Stimulated activated CD8-positive, alpha-beta memory T cell treated with anti-CD3 and anti-CD28 coated beads, Interleukin-15, amount 100 ng/mL, for 48 hours (primary cell): ENCODE results near the gene UBAC1.
"Not testable (repeated sequence)": the region's sequence is repeated elsewhere in the genome, so short reads cannot be mapped to it uniquely, and the experiment has no call there.

Experiments used
- DNase-seq, 2 donors: peaks; one replicate each; pipeline ENCODE4 v3.0.0-alpha.2; 2020; ENCODE audit warnings: low read depth in 2 of 2

UBAC1 gene

GRCh38 chr9:135978642-135979546, 17.7 kb upstream of the UBAC1 start:
- DNase-seq, result no peak

DNA sequence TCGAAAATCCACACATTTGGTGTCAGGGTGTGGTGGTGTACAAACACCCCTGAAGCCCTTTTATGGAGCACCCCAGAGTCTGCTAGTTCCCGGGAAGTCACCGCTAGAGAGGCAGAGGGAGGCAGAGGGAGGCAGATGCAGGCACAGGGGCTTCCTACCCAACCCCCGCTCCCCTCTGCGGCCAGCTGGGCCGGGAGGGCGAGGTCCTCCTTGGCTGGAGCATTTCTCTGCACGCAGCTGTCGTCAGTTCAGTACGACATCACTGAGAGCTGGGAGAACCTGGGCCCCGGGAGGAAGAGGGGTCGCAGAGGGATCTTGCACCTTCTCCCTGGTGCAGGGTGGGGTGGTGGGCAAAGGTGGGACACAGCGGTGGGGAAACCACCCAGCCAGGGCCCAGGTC, 15.8 kb upstream of the UBAC1 start:
- no peak for DNase-seq

GRCh38 chr9:135976531-135976930, 15.4 kb upstream of the UBAC1 start:
- no peak for DNase-seq

GRCh38 chr9:135975834-135976233, 14.7 kb upstream of the UBAC1 start:
- DNase-seq, result no peak

- no peak for DNase-seq
These were observed 13.0 kb upstream of the UBAC1 start for GRCh38 chr9:135974220-135974573.

GRCh38 chr9:135973277-135974219, 12.4 kb upstream of the UBAC1 start:
- no peak for DNase-seq

GRCh38 chr9:135971892-135972291, 10.7 kb upstream of the UBAC1 start:
- DNase-seq, result no peak

DNA sequence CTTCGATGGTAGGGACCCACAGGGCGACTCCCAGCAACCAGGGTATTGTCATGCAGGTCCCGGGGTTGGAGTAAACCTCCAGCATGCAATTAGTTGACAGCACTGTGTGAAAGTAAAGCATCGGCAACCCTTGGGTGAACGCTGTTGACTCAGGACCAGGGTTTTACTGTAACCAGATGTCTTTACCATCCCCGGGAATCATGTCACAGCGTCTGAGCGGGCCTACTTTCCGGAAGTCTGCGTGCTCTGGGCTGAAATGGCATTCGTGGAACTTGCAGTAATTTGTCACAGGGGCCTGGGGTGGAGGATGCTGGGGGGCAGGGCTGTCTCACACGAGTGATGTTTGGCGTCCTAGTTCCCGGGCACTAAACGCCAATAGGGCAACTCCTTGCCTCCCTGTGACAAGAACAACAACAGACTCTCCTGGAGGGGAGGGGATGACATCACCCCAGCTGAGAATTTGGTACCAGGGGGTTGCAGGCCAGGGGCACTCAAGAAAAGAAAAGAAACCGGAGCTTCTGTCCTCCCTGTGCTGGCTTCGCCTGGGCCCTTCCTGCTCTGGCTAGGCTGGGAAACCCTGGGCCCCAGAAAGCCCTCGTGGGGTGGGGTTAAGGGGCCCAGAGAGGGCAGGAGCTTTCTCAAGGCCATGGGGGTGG, 10.1 kb upstream of the UBAC1 start:
- DNase-seq, result no peak

DNA sequence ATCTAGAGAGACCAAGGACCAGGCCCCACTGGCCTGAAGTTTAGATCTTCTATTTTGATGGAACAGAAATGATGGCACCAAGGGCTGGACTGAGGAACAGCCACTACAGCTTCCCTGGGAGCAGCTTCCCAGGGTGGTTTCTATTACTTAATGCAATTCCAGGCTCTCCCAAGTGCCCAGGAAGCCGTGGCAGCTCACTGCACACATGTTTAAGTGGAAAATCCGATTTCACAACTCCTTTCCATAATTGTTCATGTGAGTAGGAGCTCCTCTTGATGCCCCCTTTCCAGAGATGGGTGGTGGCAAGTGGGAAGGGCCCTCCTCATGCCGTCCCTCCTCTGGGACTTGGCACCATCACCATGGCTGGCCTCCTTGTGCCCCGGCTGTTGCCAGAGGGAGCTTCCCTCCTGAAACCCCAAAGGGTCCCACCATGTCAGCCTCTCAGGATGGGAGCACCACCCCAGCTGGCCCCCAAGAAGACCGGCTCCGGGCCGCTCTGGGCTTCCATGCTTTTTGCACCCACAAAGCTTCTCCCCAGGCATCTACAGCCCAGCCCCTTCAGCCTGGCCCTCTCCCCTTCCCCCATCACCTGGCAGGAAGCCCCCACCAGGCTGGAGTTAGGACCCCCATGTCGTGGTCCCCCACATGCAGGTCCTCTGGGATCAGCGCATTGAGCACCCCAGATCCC, 9.1 kb upstream of the UBAC1 start:
- no peak for DNase-seq

DNA sequence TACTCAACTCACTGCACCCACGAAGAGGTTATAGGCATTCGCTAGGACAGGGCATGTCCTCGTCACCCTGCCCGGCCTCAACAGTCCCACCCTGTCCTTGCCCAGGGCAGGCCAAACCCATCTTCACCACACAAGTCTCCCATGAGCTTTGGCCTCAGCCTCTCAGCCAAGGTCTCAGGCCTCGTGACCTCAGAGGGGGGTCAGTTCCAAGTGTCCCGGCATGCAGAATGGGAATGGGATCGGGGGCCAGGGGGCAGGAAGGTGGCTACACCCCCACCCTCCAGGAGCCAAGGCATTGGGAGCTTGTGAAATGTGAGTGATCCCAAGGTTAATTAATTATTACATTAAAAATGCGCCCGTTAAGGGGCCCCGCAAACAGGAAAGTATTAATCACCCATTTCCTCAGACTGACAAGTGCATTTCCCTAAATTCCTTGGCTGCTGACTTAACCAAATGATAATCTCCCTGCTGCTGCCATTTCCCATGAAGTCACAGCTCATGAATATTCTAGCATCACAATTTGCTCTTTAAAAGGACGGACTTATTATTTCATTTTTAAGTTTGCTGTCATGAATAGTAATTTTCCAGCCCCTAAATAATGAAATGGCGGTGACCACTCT, 8.0 kb upstream of the UBAC1 start:
- no peak for DNase-seq

- DNase-seq, result no peak
These were observed 7.4 kb upstream of the UBAC1 start for GRCh38 chr9:135968601-135969000.

DNA sequence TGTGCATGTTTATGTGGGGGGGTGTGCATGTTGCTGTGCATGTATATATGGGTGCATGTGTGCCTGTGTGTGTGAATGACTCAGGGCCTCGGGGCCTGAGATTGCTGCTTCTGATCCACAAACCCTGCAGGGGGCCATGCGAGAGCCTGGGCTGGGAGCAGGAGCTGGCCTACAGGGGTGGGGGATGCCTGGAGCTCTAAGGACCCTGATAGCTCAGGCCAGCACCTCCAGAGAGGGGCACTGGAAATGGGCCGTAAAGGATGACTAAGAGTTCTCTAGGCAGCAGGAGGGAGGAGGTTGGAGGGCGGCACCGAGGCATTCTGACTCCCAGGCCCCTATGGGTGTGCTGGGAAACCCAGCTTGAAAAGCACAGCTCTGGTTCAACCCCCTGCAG, 6.9 kb upstream of the UBAC1 start:
- no peak for DNase-seq

GRCh38 chr9:135966916-135967260, 5.7 kb upstream of the UBAC1 start:
- DNase-seq, result not testable (repeated sequence)

GRCh38 chr9:135965124-135965756, 4.1 kb upstream of the UBAC1 start:
- DNase-seq, result no peak

DNA sequence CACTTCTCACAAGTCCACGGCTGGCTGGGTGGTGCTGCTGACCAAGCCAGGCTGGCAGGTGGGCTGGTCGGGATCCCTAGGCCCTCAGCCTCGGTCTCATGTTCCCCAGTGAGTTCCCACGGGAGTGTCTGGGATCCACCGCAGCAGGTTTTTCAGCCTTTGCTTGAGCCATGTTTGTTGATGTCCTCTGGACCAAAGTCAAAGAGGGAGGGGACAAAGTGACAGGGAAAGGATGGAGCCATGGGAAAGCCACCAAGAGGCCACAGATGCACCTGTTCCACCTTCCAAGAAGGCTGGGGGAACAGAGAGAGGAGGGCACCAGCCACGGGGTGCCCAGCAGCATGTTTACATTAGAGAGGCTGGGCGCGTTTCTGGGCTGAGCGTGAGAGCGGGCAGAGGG, 2.8 kb upstream of the UBAC1 start:
- DNase-seq, result no peak

DNA sequence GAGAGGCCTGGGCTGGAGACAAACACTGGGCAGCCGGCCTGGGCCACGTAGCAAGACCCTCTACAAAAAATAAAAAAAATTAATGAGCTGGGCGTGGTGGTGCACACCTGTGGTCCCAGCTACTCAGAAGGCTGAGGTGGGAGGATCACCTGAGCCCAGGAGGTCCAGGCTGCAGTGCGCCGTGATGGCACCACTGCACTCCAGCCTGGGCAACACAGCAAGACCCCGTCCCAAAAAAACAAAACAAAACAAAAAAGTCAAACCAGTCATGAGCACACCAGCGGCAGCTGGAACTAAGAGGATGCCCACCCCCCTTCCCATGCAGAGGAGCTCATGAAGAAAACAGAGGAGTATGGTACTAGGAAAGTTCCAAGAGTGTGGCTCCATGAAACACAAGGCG, 2.2 kb upstream of the UBAC1 start:
- no peak for DNase-seq

GRCh38 chr9:135962696-135963307, 1.6 kb upstream of the UBAC1 start:
- no peak for DNase-seq

DNA sequence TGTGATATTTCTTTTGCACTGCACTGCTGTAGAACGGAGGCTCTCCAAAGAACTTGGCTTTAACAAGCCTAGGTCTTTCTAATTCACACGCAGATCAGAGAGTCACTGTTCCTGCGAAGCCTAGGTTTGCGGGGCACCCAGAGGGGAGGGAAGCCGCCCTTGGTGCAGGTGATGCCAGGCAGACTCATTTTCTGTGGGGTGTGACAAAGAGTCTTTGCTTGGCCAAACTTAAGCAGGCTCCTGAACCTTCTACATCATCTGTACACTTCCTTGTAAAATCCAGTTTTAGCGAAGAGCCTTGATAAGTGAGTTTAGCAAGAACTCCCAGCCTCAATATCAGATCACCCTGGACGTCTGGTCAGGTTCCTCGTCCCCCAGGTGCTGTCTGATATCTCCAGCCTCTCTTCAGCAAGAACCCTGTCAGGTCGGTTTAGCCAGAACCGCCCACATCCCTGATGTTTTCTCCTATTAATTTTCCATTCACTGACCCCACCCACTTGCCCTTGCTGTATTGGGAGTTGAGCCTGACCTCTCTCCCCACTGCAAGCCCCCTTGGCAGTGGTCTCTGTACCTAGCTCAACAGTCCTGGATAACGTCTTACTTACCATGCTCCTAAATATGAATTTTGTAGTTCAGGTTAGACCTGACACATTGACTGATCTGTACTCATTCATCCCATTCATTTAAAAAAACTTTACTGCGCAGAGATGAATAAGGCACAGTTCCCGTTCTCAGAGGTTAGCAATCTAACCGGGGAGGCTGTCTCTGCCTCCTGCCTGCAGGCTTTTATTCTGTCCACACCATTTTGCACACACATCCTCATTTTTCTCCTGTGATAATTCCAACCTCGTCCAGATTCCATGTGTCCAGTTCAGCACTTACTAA, 880 bp upstream of the UBAC1 start:
- DNase-seq, result no peak
